Kidney tubule cell (primary cell): ENCODE results near the gene METTL26.

Source experiments
- DNase-seq: peaks from one replicate; pipeline ENCODE4 v3.0.0-alpha.2; 2018; ENCODE audit warnings: low spot score

Gene METTL26

GRCh38 chr16:595094-595528 lies 41.0 kb downstream of the METTL26 start:
- DNase-seq = no peak

GRCh38 chr16:593807-594206 lies 42.3 kb downstream of the METTL26 start:
- DNase-seq = no peak

GRCh38 chr16:593406-593805 lies 42.7 kb downstream of the METTL26 start:
- DNase-seq = peak; percentile 86

GRCh38 chr16:592518-593306 lies 43.4 kb downstream of the METTL26 start:
- DNase-seq = peak; percentile 52

GRCh38 chr16:591892-592517 lies 44.1 kb downstream of the METTL26 start:
- no peak for DNase-seq

- no peak for DNase-seq
Observed at GRCh38 chr16:591231-591630, 44.9 kb downstream of the METTL26 start.

GRCh38 chr16:590815-591200 lies 45.3 kb downstream of the METTL26 start:
- no peak for DNase-seq

- DNase-seq = no peak
Observed at GRCh38 chr16:590188-590814, 45.8 kb downstream of the METTL26 start.

GRCh38 chr16:589658-590187 lies 46.4 kb downstream of the METTL26 start, which contains the start of gene RAB40C:
TSS of gene RAB40C (plus strand) at chr16:590066. CDS start at chr16:590292, 226 bp downstream.
- DNase-seq = peak; percentile 98

GRCh38 chr16:588889-589657 lies 47.0 kb downstream of the METTL26 start:
- DNase-seq = peak; percentile 96

GRCh38 chr16:588639-588888 lies 47.5 kb downstream of the METTL26 start:
- DNase-seq = peak; percentile 76

- no peak for DNase-seq
Observed at GRCh38 chr16:586645-587590, 49.2 kb downstream of the METTL26 start.

- no peak for DNase-seq
Observed at GRCh38 chr16:586047-586644, 50.0 kb downstream of the METTL26 start.

- peak; percentile 37 for DNase-seq
Observed at GRCh38 chr16:585351-585750, 50.8 kb downstream of the METTL26 start.
